Measurements from ENCODE around the gene PDIA6. TPM values are rescaled to one million over a fixed set of nuclear protein-coding genes. Genes with fewer than 3 reads are reported as not detected.

Gene PDIA6
- total RNA-seq, 2 donors from 2014 or later, result 109 to 213 TPM

- peak; percentile 17 for DNase-seq (ENCODE audit: low spot score)
- Histone ChIP-seq H3K36me3 (no peaks in the 10 kb centered on the region), H3K4me3 (no peak overlapping the region), H3K4me1 (replicated peaks) (no peaks in the 10 kb centered on the region), H3K27ac (peak overlapping the region; percentile 42 to 52), H3K27me3 (replicated peaks; ENCODE audit: insufficient read depth) (no peaks in the 10 kb centered on the region), H3K9me3 (no peaks in the 10 kb centered on the region)
- WGBS, result 51% methylated on average over 13 of the region's 13 CpGs
- intact Hi-C loops (cut with DNase I), result loop anchor here (2.0 kb wide), 1 partner anchor 23 kb away; no protein-coding TSS in a partner anchor
- TF ChIP-seq POLR2A (IDR thresholded peaks at IDR 0.05) (no peak), POLR2AphosphoS5 (IDR thresholded peaks at IDR 0.05) (peak; percentile 65), CTCF (IDR thresholded peaks at IDR 0.05) (no peak)
Observed at GRCh38 chr2:10846110-10846861, 33.7 kb upstream of the PDIA6 start.

- Histone ChIP-seq H3K4me1 (replicated peaks) (no peaks in the 10 kb centered on the region), H3K27me3 (replicated peaks; ENCODE audit: insufficient read depth) (no peaks in the 10 kb centered on the region), H3K9me3 (no peaks in the 10 kb centered on the region), H3K27ac (peak overlapping the region; percentile 42 to 52), H3K36me3 (no peaks in the 10 kb centered on the region), H3K4me3 (no peak overlapping the region)
- WGBS, result 71% methylated on average over 4 of the region's 4 CpGs
- intact Hi-C loops (cut with DNase I), result loop anchor here (2.0 kb wide), 1 partner anchor 23 kb away; no protein-coding TSS in a partner anchor
- no peak for TF ChIP-seq CTCF (IDR thresholded peaks at IDR 0.05)
- TF ChIP-seq POLR2AphosphoS5 (IDR thresholded peaks at IDR 0.05), result no peak
- TF ChIP-seq POLR2A (IDR thresholded peaks at IDR 0.05), result no peak
- DNase-seq (ENCODE audit: low spot score), result no peak
Observed at GRCh38 chr2:10845640-10846039, 33.1 kb upstream of the PDIA6 start.

GRCh38 chr2:10844097-10844496 lies 31.5 kb upstream of the PDIA6 start:
- DNase-seq (ENCODE audit: low spot score), result peak; percentile 46
- TF ChIP-seq POLR2AphosphoS5 (IDR thresholded peaks at IDR 0.05), result peak; percentile 29
- TF ChIP-seq CTCF (IDR thresholded peaks at IDR 0.05), result no peak
- intact Hi-C loops (cut with DNase I), result no loop called here
- H3K27ac ChIP-seq, result no peak overlapping the region
- no peaks in the 10 kb centered on the region for H3K36me3 ChIP-seq
- no peaks in the 10 kb centered on the region for H3K27me3 ChIP-seq (replicated peaks; ENCODE audit: insufficient read depth)
- H3K9me3 ChIP-seq, result no peaks in the 10 kb centered on the region
- WGBS, result 8% methylated on average over 11 of the region's 12 CpGs
- peak overlapping the region in 1 of 2 donors; percentile 7 for H3K4me3 ChIP-seq
- no peaks in the 10 kb centered on the region for H3K4me1 ChIP-seq (replicated peaks)

- no peak for DNase-seq (ENCODE audit: low spot score)
- no peaks in the 10 kb centered on the region for H3K36me3 ChIP-seq
- intact Hi-C loops (cut with DNase I), result no loop called here
- H3K27ac ChIP-seq, result no peak overlapping the region
- H3K4me3 ChIP-seq, result no peak overlapping the region
- no peaks in the 10 kb centered on the region for H3K4me1 ChIP-seq (replicated peaks)
- TF ChIP-seq POLR2AphosphoS5 (IDR thresholded peaks at IDR 0.05), result no peak
- TF ChIP-seq CTCF (IDR thresholded peaks at IDR 0.05), result no peak
- no peak for TF ChIP-seq POLR2A (IDR thresholded peaks at IDR 0.05)
- WGBS, result 88% methylated on average over 4 of the region's 4 CpGs
- no peaks in the 10 kb centered on the region for H3K9me3 ChIP-seq
- no peaks in the 10 kb centered on the region for H3K27me3 ChIP-seq (replicated peaks; ENCODE audit: insufficient read depth)
Observed at GRCh38 chr2:10842506-10842905, 29.9 kb upstream of the PDIA6 start.
